NCI-H128 (cell line): ENCODE results near the gene KIF1C.

Experiments
- DNase-seq: peaks from one replicate; lab custom pipeline; 2025; ENCODE audit not compliant: unreplicated experiment; lab: John Stamatoyannopoulos, UW

Gene KIF1C

GRCh38 chr17:4968486-4969046 lies 29.2 kb upstream of the KIF1C start:
- no peak for DNase-seq

GRCh38 chr17:4969047-4969550 lies 28.7 kb upstream of the KIF1C start:
- DNase-seq = no peak

GRCh38 chr17:4969551-4970173 lies 28.1 kb upstream of the KIF1C start:
- DNase-seq = no peak

GRCh38 chr17:4970273-4970672 lies 27.5 kb upstream of the KIF1C start:
- DNase-seq = no peak

GRCh38 chr17:4971826-4972225 lies 25.9 kb upstream of the KIF1C start:
- no peak for DNase-seq

- DNase-seq = no peak
These were observed 25.4 kb upstream of the KIF1C start for GRCh38 chr17:4972322-4972721.

- no peak for DNase-seq
These were observed 25.0 kb upstream of the KIF1C start for GRCh38 chr17:4972752-4973151.

- no peak for DNase-seq
These were observed 24.3 kb upstream of the KIF1C start for GRCh38 chr17:4973256-4974114.

- DNase-seq = no peak
These were observed 23.6 kb upstream of the KIF1C start for GRCh38 chr17:4974115-4974670.

GRCh38 chr17:4978726-4979125 lies 19.0 kb upstream of the KIF1C start:
- no peak for DNase-seq

GRCh38 chr17:4980644-4981216 lies 17.0 kb upstream of the KIF1C start:
- no peak for DNase-seq

GRCh38 chr17:4982305-4982704 lies 15.4 kb upstream of the KIF1C start:
- no peak for DNase-seq

GRCh38 chr17:4986403-4986802 lies 11.3 kb upstream of the KIF1C start:
- DNase-seq = no peak

- DNase-seq = no peak
These were observed 10.6 kb upstream of the KIF1C start, which contains the start of gene CAMTA2 for GRCh38 chr17:4986951-4987766. TSS of gene CAMTA2 (minus strand) at chr17:4987675. CDS start at chr17:4986222, 1,453 bp downstream.

GRCh38 chr17:4987767-4988567 lies 9.8 kb upstream of the KIF1C start:
- DNase-seq = no peak

GRCh38 chr17:4994081-4994595 lies 3.6 kb upstream of the KIF1C start:
- DNase-seq = no peak

GRCh38 chr17:4998027-4998731 lies 429 bp downstream of the KIF1C start:
- DNase-seq = no peak

GRCh38 chr17:4998732-4999429 lies 1.1 kb downstream of the KIF1C start:
- DNase-seq = no peak
